Neural progenitor cell (in vitro differentiated cells): ENCODE data around the gene AMN. TPM values are rescaled to one million over a fixed set of nuclear protein-coding genes. Genes with fewer than 3 reads are reported as not detected.
A peak's percentile ranks its signal among the peaks of the same experiment; 100 is the strongest.

Source experiments
- DNase-seq: peaks from one replicate; pipeline ENCODE4 v3.0.0-alpha.2; 2016; ENCODE audit warnings: low spot score
- H2AFZ ChIP-seq: fragments of 200-600 bp; sonication (generic); replicated peaks from 2 replicates; pipeline ENCODE4 v1.6.1; 2016; ENCODE audit warnings: antibody characterized with exemption
- H3F3A ChIP-seq: fragments of 200-600 bp; sonication (generic); 2 replicates; pipeline ENCODE4 v1.6.1; 2016; ENCODE audit warnings: antibody characterized with exemption, low read depth
- H3K27ac ChIP-seq: fragments of 200-600 bp; sonication (generic); 2 replicates; pipeline ENCODE4 v1.5.1; 2016; ENCODE audit warnings: mild to moderate bottlenecking
- H3K27me3 ChIP-seq: fragments of 200-600 bp; sonication (generic); 2 replicates; pipeline ENCODE4 v1.6.1; 2016; ENCODE audit warnings: mild to moderate bottlenecking, moderate library complexity
- H3K36me3 ChIP-seq: fragments of 200-600 bp; sonication (generic); 2 replicates; pipeline ENCODE4 v1.5.1; 2016
- H3K4me1 ChIP-seq: fragments of 200-600 bp; sonication (generic); 2 replicates; pipeline ENCODE4 v1.6.1; 2016; ENCODE audit warnings: mixed run types
- H3K4me2 ChIP-seq: fragments of 200-600 bp; sonication (generic); 2 replicates; pipeline ENCODE4 v1.6.1; 2016
- H3K4me3 ChIP-seq: fragments of 200-600 bp; sonication (generic); 2 replicates; pipeline ENCODE4 v1.5.1; 2016
- H3K79me2 ChIP-seq: fragments of 200-600 bp; sonication (generic); 2 replicates; pipeline ENCODE4 v1.6.1; 2016; ENCODE audit warnings: low read depth
- H3K9ac ChIP-seq: fragments of 200-600 bp; sonication (generic); 2 replicates; pipeline ENCODE4 v1.6.1; 2016
- H3K9me3 ChIP-seq: fragments of 200-600 bp; sonication (generic); 2 replicates; pipeline ENCODE4 v1.5.1; 2016; ENCODE audit warnings: low read depth
- H4K20me1 ChIP-seq: fragments of 200-600 bp; sonication (generic); 2 replicates; pipeline ENCODE4 v1.6.1; 2016; ENCODE audit warnings: low read depth
- H3K27ac Mint-ChIP-seq: 3 replicates; pipeline ENCODE4 v1.8.0; 2021; ENCODE audit warnings: mixed read lengths
- H3K27me3 Mint-ChIP-seq: 2 replicates; pipeline ENCODE4 v1.8.0; 2022; ENCODE audit warnings: low read depth, mild to moderate bottlenecking, inconsistent platforms, moderate library complexity, mixed read lengths; ENCODE audit not compliant: insufficient read depth
- H3K36me3 Mint-ChIP-seq: 3 replicates; pipeline ENCODE4 v1.8.0; 2021; ENCODE audit warnings: mixed read lengths
- H3K4me1 Mint-ChIP-seq: 3 replicates; pipeline ENCODE4 v1.8.0; 2021; ENCODE audit warnings: mixed read lengths
- H3K4me3 Mint-ChIP-seq: 3 replicates; pipeline ENCODE4 v1.8.0; 2021; ENCODE audit warnings: mild to moderate bottlenecking, moderate library complexity, mixed read lengths
- H3K9me3 Mint-ChIP-seq: 3 replicates; pipeline ENCODE4 v1.8.0; 2020; ENCODE audit warnings: mixed read lengths
- CTCF ChIP-seq: fragments of 200-600 bp; sonication (generic); IDR thresholded peaks from 2 replicates; pipeline ENCODE4 v1.5.1; 2017; ENCODE audit warnings: antibody characterized with exemption, mild to moderate bottlenecking
- EZH2 ChIP-seq: fragments of 200-600 bp; sonication (generic); IDR thresholded peaks from 2 replicates; pipeline ENCODE4 v1.6.1; 2017; ENCODE audit warnings: antibody characterized with exemption, mild to moderate bottlenecking, moderate library complexity
- EZH2phosphoT487 ChIP-seq: fragments of 200-600 bp; sonication (generic); IDR thresholded peaks from 2 replicates; pipeline ENCODE4 v1.6.1; 2017; ENCODE audit warnings: antibody characterized with exemption
- total RNA-seq: library from RNA; depleted of rRNA; stranded (reverse); fragments of >200 nt; gene quantifications from 2 replicates; pipeline ENCODE4 v1.2.3, GENCODE V29; 2015; ENCODE audit warnings: low replicate concordance

Gene AMN
- total RNA-seq, 1 donor from 2014 or later = not detected

GRCh38 chr14:102971314-102971713, 48.9 kb downstream of the AMN start:
- Histone ChIP-seq H3K79me2 (no peaks in the 10 kb centered on the region), H3F3A (peaks cover 7% of the 10 kb centered on the region), H3K9me3 (no peaks in the 10 kb centered on the region), H2AFZ (no peak overlapping the region), H4K20me1 (peaks cover 5% of the 10 kb centered on the region), H3K36me3 (no peaks in the 10 kb centered on the region), H3K27me3 (no peaks in the 10 kb centered on the region), H3K4me1 (no peaks in the 10 kb centered on the region), H3K4me3 (no peak overlapping the region), H3K4me2 (no peak overlapping the region), H3K9ac (no peak overlapping the region), H3K27ac (no peak overlapping the region)
- Mint-ChIP-seq H3K27me3 (peaks cover 2% of the 10 kb centered on the region), H3K9me3 (no peaks in the 10 kb centered on the region), H3K4me3 (no peak overlapping the region), H3K27ac (peak overlapping the region; percentile 67), H3K36me3 (peaks cover 44% of the 10 kb centered on the region), H3K4me1 (no peaks in the 10 kb centered on the region)
- TF ChIP-seq EZH2 = no peak
- no peak for TF ChIP-seq CTCF
- TF ChIP-seq EZH2phosphoT487 = no peak
- no peak for DNase-seq

- Histone ChIP-seq H3F3A (peaks cover 7% of the 10 kb centered on the region), H3K79me2 (no peaks in the 10 kb centered on the region), H3K4me3 (no peak overlapping the region), H3K36me3 (no peaks in the 10 kb centered on the region), H4K20me1 (peaks cover 5% of the 10 kb centered on the region), H3K27ac (no peak overlapping the region), H3K4me2 (no peak overlapping the region), H3K4me1 (no peaks in the 10 kb centered on the region), H3K9me3 (no peaks in the 10 kb centered on the region), H3K27me3 (no peaks in the 10 kb centered on the region), H2AFZ (no peak overlapping the region), H3K9ac (no peak overlapping the region)
- no peak for DNase-seq
- no peak for TF ChIP-seq CTCF
- no peak for TF ChIP-seq EZH2phosphoT487
- no peak for TF ChIP-seq EZH2
- no peak overlapping the region for H3K4me3 Mint-ChIP-seq
- no peaks in the 10 kb centered on the region for H3K4me1 Mint-ChIP-seq
- H3K36me3 Mint-ChIP-seq = peaks cover 42% of the 10 kb centered on the region
- peak overlapping the region; percentile 76 for H3K27ac Mint-ChIP-seq
- no peaks in the 10 kb centered on the region for H3K9me3 Mint-ChIP-seq
- peaks cover 2% of the 10 kb centered on the region for H3K27me3 Mint-ChIP-seq
These were observed 49.6 kb downstream of the AMN start for GRCh38 chr14:102971836-102972606.

- H3K36me3 ChIP-seq = no peaks in the 10 kb centered on the region
These were observed 51.3 kb downstream of the AMN start for GRCh38 chr14:102973706-102974285.

More at GRCh38 chr14:102973706-102974285, 51.3 kb downstream of the AMN start:
- H3K4me3 ChIP-seq = no peak overlapping the region
- H3K4me1 ChIP-seq = peaks cover 10% of the 10 kb centered on the region
- peaks cover 14% of the 10 kb centered on the region for H3F3A ChIP-seq
- Mint-ChIP-seq H3K4me3 (no peak overlapping the region), H3K9me3 (no peaks in the 10 kb centered on the region), H3K4me1 (peaks cover 5% of the 10 kb centered on the region), H3K36me3 (peaks cover 37% of the 10 kb centered on the region), H3K27me3 (peaks cover 2% of the 10 kb centered on the region), H3K27ac (peak overlapping the region; percentile 84)
- no peak overlapping the region for H3K4me2 ChIP-seq
- H3K9ac ChIP-seq = no peak overlapping the region
- TF ChIP-seq CTCF = no peak
- TF ChIP-seq EZH2phosphoT487 = no peak
- TF ChIP-seq EZH2 = no peak
- DNase-seq = no peak
- no peaks in the 10 kb centered on the region for H3K9me3 ChIP-seq
- no peak overlapping the region for H2AFZ ChIP-seq
- H3K27me3 ChIP-seq = no peaks in the 10 kb centered on the region
- no peak overlapping the region for H3K27ac ChIP-seq
- H4K20me1 ChIP-seq = peaks cover 5% of the 10 kb centered on the region
- no peaks in the 10 kb centered on the region for H3K79me2 ChIP-seq
